HG02571 (cell line): ENCODE data around the gene PLBD2.
"Not testable (repeated sequence)": the region's sequence is repeated elsewhere in the genome, so short reads cannot be mapped to it uniquely, and the experiment has no call there.

Experiments
- ATAC-seq: cut with Tn5 transposase; IDR thresholded peaks from one replicate; pipeline ENCODE4 v1.9.1; 2021; ENCODE audit warnings: mild to moderate bottlenecking, moderate library complexity; ENCODE audit not compliant: unreplicated experiment

The PLBD2 gene

DNA sequence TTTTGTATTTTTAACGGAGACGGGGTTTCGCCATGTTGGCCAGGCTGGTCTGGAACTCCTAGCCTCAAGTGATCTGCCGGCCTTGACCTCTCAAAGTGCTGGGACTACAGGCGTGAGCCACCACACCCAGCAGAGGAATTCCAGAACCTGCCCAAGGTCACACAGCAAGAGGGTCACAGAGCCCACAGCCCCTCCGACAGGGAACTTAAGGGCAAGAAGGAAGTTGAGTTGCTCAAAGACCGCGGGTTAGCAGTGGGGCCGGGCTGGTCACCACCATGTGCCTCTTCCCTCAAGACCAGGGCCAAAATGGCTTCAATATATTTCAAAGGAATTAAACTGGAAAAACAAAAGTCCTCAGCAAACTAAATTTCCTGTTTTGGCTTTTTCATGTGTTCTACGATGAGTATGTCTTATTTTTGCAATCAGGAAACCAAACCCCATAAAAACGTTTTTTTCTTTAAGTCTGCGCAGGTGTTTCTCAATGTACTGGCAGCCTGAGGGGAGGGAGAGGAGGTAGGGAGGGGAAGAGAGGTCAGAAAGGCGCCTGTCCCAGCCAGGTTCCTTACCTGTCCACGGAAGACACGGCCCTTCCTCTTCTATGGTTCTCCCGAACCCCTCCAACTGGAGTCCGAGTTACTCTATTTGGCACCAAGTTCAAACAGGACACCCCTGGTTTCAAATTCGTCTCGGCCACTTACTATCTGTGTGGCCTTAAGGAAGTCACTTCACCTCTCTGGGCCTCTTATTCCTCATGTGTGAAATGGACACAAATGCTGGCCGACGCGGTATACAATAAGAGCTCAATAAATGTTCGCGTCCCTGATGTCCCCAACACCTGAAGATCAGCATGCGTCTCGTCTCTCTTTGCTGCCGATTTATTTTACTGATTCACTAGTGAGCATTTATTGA lies 24.3 kb upstream of the PLBD2 start:
- ATAC-seq = peak; percentile 22

DNA sequence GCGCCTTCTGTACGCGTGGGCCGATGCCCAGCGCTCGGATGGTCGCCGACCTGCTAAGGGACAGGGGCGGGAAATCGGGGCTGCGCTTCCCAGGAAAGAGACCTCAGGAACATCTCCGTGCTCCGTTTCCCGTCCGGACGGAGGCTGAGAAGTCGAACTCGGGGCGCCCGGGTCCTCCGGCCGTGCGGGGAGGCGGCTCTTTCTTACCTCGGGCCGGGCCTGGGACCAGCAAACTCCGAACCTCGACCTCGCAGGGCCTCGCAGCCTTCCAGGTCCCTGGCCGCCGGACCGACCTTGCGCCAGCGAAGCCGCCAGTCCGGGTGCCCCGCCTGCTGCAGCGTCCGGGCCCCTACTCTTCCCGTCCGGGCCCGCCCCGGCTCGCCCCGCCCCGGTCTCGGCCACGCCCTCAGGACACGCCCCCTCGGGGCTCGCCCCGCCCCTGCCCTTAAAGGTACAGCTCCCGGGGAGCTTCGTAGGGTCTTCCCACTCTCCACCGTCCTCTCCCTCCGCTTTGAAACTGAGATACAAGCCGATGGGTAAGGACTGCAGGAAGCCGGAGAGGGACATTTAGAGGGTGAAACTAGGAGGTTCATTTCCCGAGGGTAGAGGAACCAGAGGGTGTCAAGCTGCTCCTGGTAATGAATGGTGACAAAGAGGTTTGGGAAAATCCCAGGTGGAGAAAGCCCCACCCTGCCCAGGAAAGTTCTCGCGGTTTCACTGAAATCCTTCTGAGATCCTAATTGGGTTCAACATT lies 23.4 kb upstream of the PLBD2 start, which contains the start of gene SLC8B1:
Gene SLC8B1, minus strand, starts transcription at position 324 of the 754 bp plus-strand sequence. CDS start 2,231 bp downstream, outside the sequence.
- peak; percentile 91 for ATAC-seq

DNA sequence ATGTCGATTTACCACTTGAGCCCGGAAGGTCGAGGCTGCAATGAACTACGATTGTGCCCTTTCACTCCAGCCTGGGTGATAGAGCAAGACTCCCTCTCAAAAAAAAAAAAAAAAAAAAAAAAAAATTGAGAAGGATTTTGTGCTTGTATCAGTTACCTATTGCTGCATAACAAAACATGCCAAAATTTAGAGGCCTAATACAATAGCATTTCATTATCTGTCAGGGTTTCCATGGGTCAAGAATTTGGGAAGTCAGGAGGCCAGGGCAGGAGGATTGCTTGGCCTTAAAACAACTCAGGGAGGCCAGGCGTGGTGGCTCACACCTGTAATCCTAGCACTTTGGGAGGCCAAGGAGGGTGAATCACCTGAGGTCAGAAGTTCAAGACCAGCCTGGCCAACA lies 18.8 kb upstream of the PLBD2 start:
- ATAC-seq = no peak

DNA sequence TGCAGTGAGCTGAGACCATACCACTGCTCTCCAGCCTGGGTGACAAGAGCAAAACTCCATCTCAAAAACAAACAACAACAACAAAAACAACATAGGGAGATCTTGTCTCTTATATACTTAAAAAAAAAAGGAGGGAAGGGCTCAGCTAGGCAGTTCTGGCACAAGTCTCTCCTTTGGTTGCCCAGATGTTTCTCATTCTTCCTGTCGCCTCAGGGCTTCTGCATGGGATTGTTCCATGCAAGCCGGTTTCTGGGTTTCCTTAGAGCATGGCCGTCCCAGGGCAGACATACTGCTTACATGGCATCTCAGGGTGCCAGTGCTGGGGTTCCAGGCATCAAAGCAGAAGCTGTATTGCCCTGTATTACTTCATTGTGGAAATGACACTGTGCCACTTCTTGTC lies 18.3 kb upstream of the PLBD2 start:
- no peak for ATAC-seq

DNA sequence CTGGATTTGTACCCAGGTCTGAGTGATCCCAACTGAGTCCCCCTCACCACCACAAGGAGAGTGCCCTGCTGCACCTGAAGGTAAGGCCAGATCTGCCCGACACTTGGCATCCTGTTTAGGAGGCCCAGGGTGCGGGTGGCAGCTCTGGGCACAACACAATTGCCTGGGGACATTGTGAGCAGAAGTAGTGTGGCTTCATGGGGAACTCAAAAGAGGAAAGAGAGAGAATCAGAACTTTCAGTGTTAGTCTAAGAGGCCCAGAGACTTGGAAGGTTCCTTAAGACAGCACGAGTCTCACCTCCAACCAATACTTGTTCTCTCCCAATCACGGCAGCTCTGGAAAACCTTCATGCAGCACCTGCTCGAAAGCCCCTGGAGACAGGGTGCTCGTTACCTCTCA lies 16.9 kb upstream of the PLBD2 start:
- no peak for ATAC-seq

DNA sequence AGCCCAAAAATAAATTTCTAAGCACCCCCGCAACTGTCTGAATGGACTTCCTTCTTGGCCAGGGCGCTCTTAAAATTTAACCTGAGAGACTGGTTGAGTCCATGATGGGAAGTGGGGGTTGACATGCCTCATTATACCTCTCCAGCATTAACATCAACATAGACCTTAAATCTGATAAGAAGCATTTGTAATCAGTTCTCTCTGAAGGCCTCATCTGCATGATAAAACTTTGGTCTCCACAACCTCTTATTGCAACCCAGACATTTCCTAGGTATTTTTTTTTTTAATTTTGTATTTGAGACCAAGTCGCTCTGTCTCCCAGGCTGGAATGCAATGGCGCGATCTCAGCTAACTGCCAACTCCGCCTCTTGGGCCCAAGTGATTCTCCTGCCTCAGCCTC lies 13.1 kb upstream of the PLBD2 start:
- ATAC-seq = no peak

DNA sequence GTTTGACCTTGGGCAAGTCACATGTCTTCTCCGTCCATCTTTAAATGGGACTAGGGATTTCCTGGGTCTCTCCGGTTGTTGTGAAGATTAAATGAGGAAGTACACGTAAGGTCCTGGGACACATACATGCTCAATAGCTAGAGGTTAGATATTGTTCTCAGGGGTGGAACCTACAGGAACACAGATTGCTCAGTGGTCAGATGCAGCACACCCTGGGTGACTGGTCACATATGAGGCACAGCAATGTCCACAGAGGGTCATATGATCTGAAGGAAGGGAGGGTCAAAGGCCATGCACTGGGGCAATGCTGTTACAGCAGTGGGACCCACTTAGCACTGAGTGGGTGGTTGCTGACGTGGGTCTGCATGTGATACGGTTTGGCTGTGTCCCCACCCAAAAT lies 12.0 kb upstream of the PLBD2 start:
- ATAC-seq = no peak

DNA sequence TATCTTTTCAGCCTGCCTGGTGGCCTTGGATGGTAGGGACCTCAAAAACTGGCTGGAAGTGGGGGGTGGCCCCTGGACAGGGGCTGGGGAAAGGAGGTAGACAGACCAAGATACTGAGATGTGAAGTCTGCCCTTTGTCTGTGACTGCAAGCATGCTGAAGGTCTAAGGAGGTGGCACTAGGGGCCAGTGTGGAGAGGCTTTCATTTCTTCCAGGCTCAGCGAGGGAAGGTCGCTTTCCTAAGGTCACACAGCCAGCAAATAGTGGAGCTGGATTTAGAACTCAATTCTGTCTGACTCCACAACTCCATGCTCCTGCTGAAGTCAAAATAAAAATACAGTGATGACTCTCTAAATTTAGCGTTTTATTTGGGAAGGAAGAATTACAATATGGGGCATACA lies 11.3 kb upstream of the PLBD2 start:
- no peak for ATAC-seq

DNA sequence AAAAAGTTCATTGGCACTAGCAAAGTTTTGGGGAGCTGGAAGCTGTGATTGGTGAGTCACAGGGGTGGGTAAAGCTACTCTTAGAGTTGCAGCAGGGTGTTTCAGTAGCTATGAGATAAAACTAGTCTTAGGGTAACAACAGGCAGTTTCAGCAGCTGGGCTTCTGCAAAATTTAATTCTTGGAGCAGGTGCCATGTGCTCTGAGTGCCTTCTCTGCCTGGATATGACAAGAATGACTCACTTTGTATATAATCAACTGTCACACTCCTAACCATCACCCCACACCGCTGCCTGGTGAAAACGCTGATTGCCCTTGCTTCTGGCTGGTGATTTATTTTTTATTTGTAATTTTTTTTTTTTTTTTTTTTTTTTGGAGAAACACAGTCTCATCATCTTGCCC lies 10.5 kb upstream of the PLBD2 start:
- ATAC-seq = no peak

DNA sequence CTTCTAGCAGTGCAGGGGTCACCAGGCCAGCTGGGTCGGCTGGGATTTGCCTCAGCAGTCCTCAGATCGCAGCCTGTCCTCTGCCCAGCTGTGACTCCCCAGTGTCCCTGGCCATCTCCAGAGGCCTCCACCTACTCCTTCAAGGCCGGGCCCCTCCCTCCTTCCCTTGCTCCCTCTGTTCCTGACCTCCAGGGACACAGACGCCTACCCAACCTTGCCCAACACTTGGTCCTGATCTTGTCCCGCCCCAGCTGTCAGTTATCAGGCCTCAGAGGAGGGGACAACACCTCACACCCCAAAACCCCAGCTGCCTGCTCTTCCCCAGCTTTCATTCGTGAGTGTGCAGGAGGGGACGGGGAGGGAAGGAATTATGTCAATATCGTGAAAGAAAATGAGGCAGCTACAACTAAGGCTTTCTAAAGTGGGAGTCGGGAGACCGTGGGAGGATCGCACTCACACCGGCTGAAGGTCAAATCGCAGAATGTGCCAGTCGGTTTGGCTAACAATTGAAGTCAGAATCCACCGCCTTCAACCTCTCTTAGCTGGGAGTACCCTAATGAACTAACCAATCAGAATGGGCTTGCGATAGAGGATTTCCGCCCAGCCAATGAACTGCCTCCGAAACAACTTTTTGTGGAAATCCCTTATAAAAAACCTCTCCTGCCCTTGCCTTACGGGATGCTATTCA lies 9.4 kb upstream of the PLBD2 start:
- no peak for ATAC-seq

DNA sequence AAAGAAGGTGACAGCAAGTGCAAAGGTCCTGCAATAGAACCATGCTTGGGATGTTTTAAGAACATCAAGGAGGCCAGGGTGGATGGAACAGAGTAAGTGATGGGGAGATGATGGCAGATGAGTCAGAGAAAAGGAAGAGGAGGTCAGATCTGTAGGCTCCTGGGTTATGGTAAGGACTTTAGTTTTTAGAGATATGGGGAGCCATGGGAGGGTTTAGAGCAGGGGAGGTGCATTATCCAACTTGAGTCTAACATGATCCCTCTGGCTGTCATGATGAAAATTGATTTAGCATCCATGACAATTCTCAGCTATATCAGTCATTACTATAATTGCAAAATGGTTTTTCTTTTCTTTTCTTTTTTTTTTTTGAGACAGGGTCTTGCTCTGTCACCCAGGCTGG lies 7.3 kb upstream of the PLBD2 start:
- ATAC-seq = no peak

DNA sequence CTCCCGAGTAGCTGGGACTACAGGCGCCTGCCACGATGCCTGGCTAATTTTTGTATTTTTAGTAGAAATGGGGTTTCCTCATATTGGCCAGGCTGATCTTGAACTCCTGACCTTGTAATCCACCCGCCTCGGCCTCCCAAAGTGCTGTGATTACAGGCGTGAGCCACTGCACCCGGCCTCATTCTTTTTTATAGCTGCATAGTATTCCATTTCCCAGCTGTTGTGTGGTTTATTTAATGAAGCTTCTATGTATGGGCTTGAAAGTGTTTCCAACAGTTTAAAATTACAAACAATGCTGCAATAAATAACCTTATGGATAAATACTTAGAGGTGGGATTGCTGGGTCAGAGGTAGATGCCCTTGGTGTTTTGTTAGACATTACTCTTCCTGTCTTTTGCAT lies 4.2 kb upstream of the PLBD2 start:
- not testable (repeated sequence) for ATAC-seq

DNA sequence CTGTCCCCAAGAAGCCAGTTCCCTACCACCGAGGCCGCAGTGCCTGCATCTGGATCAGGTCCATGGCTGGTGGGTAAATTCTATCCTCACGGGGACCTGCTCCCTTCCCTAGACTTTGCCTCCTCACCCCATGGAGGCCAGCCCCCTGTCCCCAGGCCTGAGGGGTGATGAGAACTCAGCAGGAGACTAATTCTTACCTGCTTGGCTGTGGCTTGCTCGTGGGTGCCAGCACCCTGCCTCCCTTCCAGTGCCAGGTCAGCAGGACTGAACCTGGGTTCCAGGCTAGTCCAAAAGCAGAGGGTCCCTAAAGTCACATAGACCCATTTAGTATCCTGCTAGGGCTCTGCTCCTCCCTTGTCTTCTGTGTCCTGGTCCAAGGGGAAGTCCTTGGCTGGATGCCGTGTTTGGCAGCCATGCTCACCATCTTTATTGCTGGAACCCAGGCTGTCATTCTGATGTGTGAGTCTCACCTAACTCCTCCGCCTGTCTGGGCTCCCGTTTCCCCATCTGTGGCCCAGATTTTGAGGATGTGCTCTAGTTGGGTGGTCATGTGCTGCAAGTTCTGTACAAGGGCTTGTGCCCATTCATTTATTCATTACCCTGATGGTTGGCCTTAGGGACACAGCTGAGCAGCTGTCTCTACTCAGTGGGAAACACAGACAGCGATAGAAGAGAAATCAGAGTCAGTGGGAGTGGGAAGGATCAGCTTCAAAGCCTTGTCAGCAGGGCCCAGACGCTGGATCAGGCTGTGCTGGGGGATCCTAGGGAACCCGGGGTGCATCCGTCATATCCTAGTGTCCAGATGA lies 949 bp downstream of the PLBD2 start:
- no peak for ATAC-seq

DNA sequence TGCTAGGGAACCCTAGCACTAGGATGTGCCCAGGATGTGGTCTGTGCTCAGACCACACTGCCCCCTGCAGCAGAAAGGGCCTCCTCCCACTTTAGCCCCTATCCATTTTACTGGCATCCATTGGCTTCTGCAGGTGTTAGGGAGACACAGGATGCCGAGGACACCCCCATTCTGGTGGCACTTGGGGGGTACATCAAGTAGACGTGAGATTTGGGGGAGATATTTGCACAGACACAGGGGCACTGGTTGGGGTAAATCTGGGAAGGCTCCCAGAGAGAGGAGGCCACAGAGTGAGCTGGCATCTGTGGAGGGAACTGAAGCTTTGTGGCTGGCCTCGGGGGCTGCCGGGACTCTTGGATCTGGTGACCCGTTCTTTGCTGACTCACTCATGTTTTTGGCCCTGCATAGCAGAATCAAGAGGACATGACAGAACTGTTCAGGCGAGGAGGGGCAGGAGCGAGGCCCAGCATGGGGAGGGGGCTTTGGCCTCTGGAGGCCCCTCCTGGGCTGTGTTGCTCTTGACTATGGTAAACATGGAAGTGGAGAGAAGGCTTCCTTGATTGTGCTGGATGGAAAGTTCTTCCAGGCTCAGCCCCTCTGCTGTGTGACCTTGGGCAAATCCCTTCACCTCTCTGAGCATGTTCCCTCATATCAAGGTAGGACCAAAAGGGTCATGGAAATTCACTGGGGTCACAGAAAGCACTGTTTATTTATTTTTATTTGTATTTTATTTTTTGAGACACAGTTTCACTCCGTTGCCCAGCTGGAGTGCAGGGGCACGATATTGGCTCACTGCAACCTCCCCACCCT lies 1.8 kb downstream of the PLBD2 start:
- no peak for ATAC-seq

DNA sequence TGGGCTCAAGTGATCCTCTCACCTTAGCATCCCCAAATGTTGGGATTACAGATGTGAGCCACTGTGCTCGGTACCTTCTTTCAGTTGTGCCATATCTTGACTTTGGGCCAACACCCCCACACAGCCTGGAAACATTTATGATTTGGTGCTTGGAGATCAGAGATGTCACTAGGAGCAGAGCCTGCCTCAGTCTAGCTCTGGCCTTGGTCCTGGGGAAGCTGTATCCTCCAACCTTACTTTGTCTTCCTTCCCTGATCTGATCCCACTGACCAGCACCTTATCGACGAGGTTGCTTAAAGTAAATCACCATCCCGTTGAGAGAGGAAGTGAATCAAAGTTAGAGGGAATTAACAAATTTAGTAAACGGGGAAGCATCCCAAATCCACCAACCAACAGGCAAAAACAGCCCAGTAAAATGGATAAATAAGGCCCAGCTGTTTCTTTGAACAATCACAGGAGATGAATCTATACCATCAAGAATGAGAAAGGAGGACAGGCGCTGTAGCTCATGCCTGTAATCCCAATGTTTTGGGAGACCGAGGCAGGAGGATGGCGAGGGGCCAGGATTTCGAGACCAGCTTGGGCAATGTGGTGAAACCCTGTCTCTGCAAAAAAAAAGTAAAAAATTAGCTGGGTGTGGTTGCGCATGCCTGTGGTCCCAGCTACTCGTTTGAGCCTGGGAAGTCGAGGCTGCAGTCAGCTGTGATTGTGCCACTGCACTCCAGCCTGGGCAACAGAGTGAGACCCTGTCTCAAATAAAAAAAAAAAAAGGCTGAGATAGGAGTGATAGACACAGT lies 3.4 kb downstream of the PLBD2 start:
- ATAC-seq = no peak

DNA sequence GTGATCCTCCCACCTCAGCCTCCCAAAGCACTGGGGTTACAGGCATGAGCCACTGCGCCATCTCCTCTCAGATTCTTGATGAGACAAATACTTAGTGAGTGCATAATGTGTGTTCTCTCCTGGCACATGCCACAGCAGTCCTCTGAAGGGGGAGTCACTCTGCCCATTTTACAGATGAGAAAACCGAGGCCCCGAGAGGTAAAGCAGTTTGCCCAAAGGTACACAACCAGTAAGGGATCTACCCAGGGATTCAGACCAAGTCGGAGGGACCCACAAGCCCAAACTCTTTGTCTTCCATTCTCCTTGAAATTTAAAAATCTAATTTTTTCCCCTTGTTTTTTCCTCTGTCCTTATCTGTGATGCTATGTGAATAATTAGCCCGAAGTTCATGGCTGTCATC lies 6.3 kb downstream of the PLBD2 start:
- ATAC-seq = no peak

DNA sequence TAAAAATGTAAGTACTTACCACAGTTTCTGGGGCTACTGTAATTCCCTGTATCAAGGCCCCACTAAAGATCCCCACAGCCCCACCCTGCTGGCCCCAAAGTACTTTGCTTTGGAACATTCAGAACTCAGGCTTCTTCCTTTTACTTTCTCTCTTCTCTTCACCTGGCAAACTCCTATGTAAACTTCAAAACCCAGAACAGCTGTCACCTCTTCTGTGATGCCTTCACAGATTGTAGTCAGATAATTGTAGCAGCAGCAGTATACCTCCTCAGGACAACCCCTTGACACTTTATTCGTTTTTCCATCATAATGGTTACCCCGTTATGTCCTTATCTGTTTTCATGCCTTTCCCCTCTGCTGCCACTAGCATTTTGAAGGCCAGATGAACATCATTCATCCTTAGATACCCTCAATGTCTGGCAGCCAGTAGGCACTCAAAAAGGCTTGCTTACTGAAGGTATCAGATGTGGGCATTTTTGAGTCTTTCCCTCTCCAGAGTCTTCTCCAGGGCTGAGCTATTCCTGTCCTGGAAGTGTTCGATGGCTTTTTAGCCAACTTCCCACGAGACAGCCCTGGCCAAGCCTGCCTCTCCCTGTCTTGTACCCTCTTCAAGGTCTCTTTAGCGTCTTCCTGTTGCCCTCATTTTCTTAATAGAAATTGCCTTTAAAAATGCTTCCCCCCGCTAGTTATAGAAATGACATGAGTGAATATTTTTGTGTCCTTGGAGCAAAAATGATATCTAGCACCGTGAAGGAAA lies 7.4 kb downstream of the PLBD2 start:
- no peak for ATAC-seq

DNA sequence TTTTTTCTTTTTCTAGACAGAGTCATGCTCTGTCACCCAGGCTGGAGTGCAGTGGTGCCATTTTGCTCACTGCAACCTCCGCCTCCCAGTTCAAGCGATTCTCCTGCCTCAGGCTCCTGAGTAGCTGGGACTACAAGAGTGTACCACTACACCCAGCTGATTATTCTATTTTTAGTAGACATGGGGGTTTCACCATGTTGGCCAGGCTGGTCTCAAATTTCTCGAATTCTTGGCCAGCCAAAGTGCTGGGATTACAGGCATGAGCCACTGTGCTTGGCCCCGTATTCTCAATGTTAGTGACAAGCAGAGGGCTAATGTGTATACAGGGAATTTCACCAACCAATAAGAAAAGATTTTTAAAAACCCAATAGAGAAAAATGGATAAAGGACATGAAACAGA lies 8.4 kb downstream of the PLBD2 start:
- ATAC-seq = no peak
